Measurements from ENCODE around the gene DENND1B. TPM values are rescaled to one million over a fixed set of nuclear protein-coding genes. Genes with fewer than 3 reads are reported as not detected.

DENND1B gene
- polyA plus RNA-seq, 1 donor (not counting 4 experiments of a cell fraction or from before 2014, with no cell fraction given) = 7.6 TPM

GRCh38 chr1:197732187-197732586 is 43.1 kb downstream of the DENND1B start:
- Histone ChIP-seq H3K36me3 (ENCODE audit: control insufficient read depth in 2 of 2, extremely low read depth in 1 of 2, insufficient read depth in 2 of 2, low read length in 2 of 2) (peaks cover 0 to 4% of the 10 kb centered on the region in 2 experiments), H2AFZ (ENCODE audit: control insufficient read depth, low read length) (no peak overlapping the region), H3K9ac (ENCODE audit: control insufficient read depth, extremely low read depth, insufficient read depth, low read length) (no peak overlapping the region), H3K79me2 (ENCODE audit: control insufficient read depth, insufficient read depth, low read length) (peaks cover 14% of the 10 kb centered on the region), H3K4me1 (ENCODE audit: control insufficient read depth, extremely low read depth, insufficient read depth, low read length) (peaks cover 4% of the 10 kb centered on the region), H3K4me3 (ENCODE audit: control insufficient read depth in 2 of 3, extremely low read depth in 1 of 3, insufficient read depth in 2 of 3, low read depth in 1 of 3, low read length in 3 of 3) (no peak overlapping the region), H3K4me2 (ENCODE audit: control insufficient read depth, extremely low read depth, insufficient read depth, low read depth, low read length) (no peak overlapping the region), H3K27ac (ENCODE audit: control insufficient read depth, insufficient read depth, low read length) (no peak overlapping the region), H4K20me1 (ENCODE audit: control insufficient read depth, extremely low read depth, insufficient read depth, low read length) (no peaks in the 10 kb centered on the region), H3K9me3 (ENCODE audit: control insufficient read depth, low read depth, low read length) (peaks cover 2% of the 10 kb centered on the region), H3K27me3 (ENCODE audit: control insufficient read depth, extremely low read depth, insufficient read depth, low read length) (no peaks in the 10 kb centered on the region), H3K9me1 (ENCODE audit: control insufficient read depth, extremely low read depth, insufficient read depth, low read length) (no peaks in the 10 kb centered on the region)
- dilution Hi-C loops (cut with MboI; ENCODE audit: extremely low pct_ligation_motif_present, low sequenced_read_pairs) = no loop called here
- no peak for FAIRE-seq
- TF ChIP-seq CTCF (optimal IDR thresholded peaks at IDR 0.05 in 1 of 3, IDR thresholded peaks at IDR 0.05 in 1 of 3, conservative IDR thresholded peaks at IDR 0.05 in 1 of 3; ENCODE audit: extremely low read depth in 1 of 3, insufficient read depth in 2 of 3, low read length in 3 of 3) (no peak), EZH2 (IDR thresholded peaks at IDR 0.05; ENCODE audit: low read length) (no peak)
- DNase-seq (ENCODE audit: low read depth, low spot score) = no peak

- H3K79me2 ChIP-seq (ENCODE audit: control insufficient read depth, insufficient read depth, low read length) = peaks cover 14% of the 10 kb centered on the region
- no peak overlapping the region for H3K4me2 ChIP-seq (ENCODE audit: control insufficient read depth, extremely low read depth, insufficient read depth, low read depth, low read length)
- H3K4me3 ChIP-seq (ENCODE audit: control insufficient read depth in 2 of 3, extremely low read depth in 1 of 3, insufficient read depth in 2 of 3, low read depth in 1 of 3, low read length in 3 of 3) = no peak overlapping the region
- no peak overlapping the region for H2AFZ ChIP-seq (ENCODE audit: control insufficient read depth, low read length)
- no peaks in the 10 kb centered on the region for H4K20me1 ChIP-seq (ENCODE audit: control insufficient read depth, extremely low read depth, insufficient read depth, low read length)
- no peak overlapping the region for H3K9ac ChIP-seq (ENCODE audit: control insufficient read depth, extremely low read depth, insufficient read depth, low read length)
- H3K9me3 ChIP-seq (ENCODE audit: control insufficient read depth, low read depth, low read length) = peaks cover 2% of the 10 kb centered on the region
- dilution Hi-C loops (cut with MboI; ENCODE audit: extremely low pct_ligation_motif_present, low sequenced_read_pairs) = no loop called here
- H3K4me1 ChIP-seq (ENCODE audit: control insufficient read depth, extremely low read depth, insufficient read depth, low read length) = no peaks in the 10 kb centered on the region
- no peak for TF ChIP-seq EZH2 (IDR thresholded peaks at IDR 0.05; ENCODE audit: low read length)
- TF ChIP-seq CTCF (optimal IDR thresholded peaks at IDR 0.05 in 1 of 3, IDR thresholded peaks at IDR 0.05 in 1 of 3, conservative IDR thresholded peaks at IDR 0.05 in 1 of 3; ENCODE audit: extremely low read depth in 1 of 3, insufficient read depth in 2 of 3, low read length in 3 of 3) = no peak
- H3K36me3 ChIP-seq (ENCODE audit: control insufficient read depth in 2 of 2, extremely low read depth in 1 of 2, insufficient read depth in 2 of 2, low read length in 2 of 2) = peaks cover 0 to 4% of the 10 kb centered on the region in 2 experiments
- FAIRE-seq = no peak
- DNase-seq (ENCODE audit: low read depth, low spot score) = no peak
- no peaks in the 10 kb centered on the region for H3K27me3 ChIP-seq (ENCODE audit: control insufficient read depth, extremely low read depth, insufficient read depth, low read length)
- H3K27ac ChIP-seq (ENCODE audit: control insufficient read depth, insufficient read depth, low read length) = no peak overlapping the region
- H3K9me1 ChIP-seq (ENCODE audit: control insufficient read depth, extremely low read depth, insufficient read depth, low read length) = no peaks in the 10 kb centered on the region
Observed at GRCh38 chr1:197731449-197731848, 43.8 kb downstream of the DENND1B start.
